GM19372 (cell line): ENCODE data around the gene ANAPC2.

Experiments
- ATAC-seq: cut with Tn5 transposase; IDR thresholded peaks from one replicate; pipeline ENCODE4 v1.9.1; 2021; ENCODE audit warnings: mild to moderate bottlenecking, low read depth, moderate library complexity; ENCODE audit not compliant: unreplicated experiment

Gene ANAPC2

GRCh38 chr9:137188490-137189296 is at the start of gene ANAPC2, which contains the start of gene SSNA1:
ANAPC2 (minus strand) TSS chr9:137188560; CDS start chr9:137188532, 28 bp downstream.
SSNA1 (plus strand) TSS chr9:137188676; CDS start chr9:137188727, 51 bp downstream.
- ATAC-seq: peak; percentile 82

GRCh38 chr9:137236936-137237421 is 48.6 kb upstream of the ANAPC2 start:
- no peak for ATAC-seq

- no peak for ATAC-seq
Observed at GRCh38 chr9:137236238-137236935, 48.0 kb upstream of the ANAPC2 start.

- ATAC-seq: no peak
Observed at GRCh38 chr9:137235424-137236237, 47.3 kb upstream of the ANAPC2 start.

GRCh38 chr9:137234758-137235423 is 46.5 kb upstream of the ANAPC2 start:
- ATAC-seq: no peak

GRCh38 chr9:137234055-137234697 is 45.8 kb upstream of the ANAPC2 start:
- ATAC-seq: no peak

- no peak for ATAC-seq
Observed at GRCh38 chr9:137233143-137233980, 45.0 kb upstream of the ANAPC2 start.

GRCh38 chr9:137232510-137232909 is 44.1 kb upstream of the ANAPC2 start:
- no peak for ATAC-seq

- ATAC-seq: no peak
Observed at GRCh38 chr9:137232101-137232500, 43.7 kb upstream of the ANAPC2 start.

GRCh38 chr9:137231372-137232039 is 43.1 kb upstream of the ANAPC2 start:
- no peak for ATAC-seq

GRCh38 chr9:137230705-137231371 is 42.5 kb upstream of the ANAPC2 start, which contains the start of gene SLC34A3:
SLC34A3 (plus strand) TSS chr9:137230901; CDS start chr9:137231703, 802 bp downstream.
- ATAC-seq: no peak

GRCh38 chr9:137229903-137230704 is 41.7 kb upstream of the ANAPC2 start:
- ATAC-seq: no peak

- no peak for ATAC-seq
Observed at GRCh38 chr9:137228968-137229896, 40.9 kb upstream of the ANAPC2 start.

GRCh38 chr9:137228506-137228967 is 40.2 kb upstream of the ANAPC2 start:
- no peak for ATAC-seq

- no peak for ATAC-seq
Observed at GRCh38 chr9:137227853-137228505, 39.6 kb upstream of the ANAPC2 start.
